Erythroblast (primary cell): ENCODE measurements around the gene RIOK1.

Experiments
- GATA1 ChIP-seq: IDR thresholded peaks from 2 replicates; pipeline ENCODE4 v1.6.1; 2011; ENCODE audit warnings: low read depth, mild to moderate bottlenecking, control low read depth, low read length, moderate library complexity
- POLR2A ChIP-seq: IDR thresholded peaks from 2 replicates; pipeline ENCODE4 v1.6.1; 2011; ENCODE audit warnings: mild to moderate bottlenecking, low read length

GRCh38 chr6:7419065-7419464 is 29.5 kb downstream of the RIOK1 start:
- TF ChIP-seq POLR2A: no peak
- no peak for TF ChIP-seq GATA1
